IPS-18c (cell line): ENCODE data around the gene ADAMTSL1.

Source experiments
- H3K4me3 ChIP-seq: 2 replicates; pipeline ENCODE4 v1.7.0; 2013; ENCODE audit warnings: low read depth, mild to moderate bottlenecking, low read length, moderate library complexity; ENCODE audit not compliant: insufficient read depth
- H3K9me3 ChIP-seq: one replicate; pipeline ENCODE4 v1.6.1; 2013; ENCODE audit warnings: mild to moderate bottlenecking, low read length, moderate library complexity; ENCODE audit not compliant: control insufficient read depth, insufficient read depth

Gene ADAMTSL1

DNA sequence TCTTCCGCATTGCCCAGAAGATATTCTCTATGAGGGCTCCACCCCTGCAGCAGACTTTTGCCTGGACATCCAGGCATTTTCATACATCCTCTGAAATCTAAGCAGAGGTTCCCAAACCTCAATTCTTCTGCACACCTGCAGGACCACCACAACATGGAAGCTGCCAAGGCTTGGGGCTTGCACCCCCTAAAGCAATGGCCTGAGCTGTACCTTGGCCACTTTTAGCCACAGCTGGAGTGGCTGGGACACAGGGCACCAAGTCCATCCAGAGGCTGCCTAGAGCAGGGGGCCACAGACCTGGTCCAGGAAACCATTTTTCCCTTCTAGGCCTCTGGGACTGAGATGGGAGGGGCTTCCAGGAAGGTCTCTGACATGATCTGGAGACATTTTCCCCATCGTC is 60.7 kb downstream of the ADAMTSL1 start:
- Histone ChIP-seq H3K9me3 (peaks cover 6% of the 10 kb centered on the region), H3K4me3 (no peak overlapping the region)

DNA sequence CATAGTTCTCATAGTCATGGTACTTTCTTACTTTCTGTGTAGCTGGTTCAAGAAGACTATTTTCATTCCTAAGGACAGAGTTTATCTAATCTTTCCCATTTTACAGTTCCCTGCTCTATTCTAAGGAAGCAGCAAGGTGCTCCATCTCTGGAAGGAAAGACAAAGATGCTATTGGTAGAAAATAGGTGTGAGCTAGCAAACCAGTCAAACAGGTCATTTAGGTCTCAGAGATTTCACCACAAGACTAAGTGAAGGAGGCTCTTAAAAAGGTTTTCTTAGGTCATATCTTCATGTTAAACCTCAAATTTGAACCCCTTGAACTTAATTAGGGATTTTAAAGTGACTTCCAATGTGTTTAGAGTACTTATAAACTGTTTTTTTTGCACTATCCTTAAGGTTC is 62.6 kb downstream of the ADAMTSL1 start:
- no peak overlapping the region for H3K4me3 ChIP-seq
- H3K9me3 ChIP-seq: peaks cover 6% of the 10 kb centered on the region

DNA sequence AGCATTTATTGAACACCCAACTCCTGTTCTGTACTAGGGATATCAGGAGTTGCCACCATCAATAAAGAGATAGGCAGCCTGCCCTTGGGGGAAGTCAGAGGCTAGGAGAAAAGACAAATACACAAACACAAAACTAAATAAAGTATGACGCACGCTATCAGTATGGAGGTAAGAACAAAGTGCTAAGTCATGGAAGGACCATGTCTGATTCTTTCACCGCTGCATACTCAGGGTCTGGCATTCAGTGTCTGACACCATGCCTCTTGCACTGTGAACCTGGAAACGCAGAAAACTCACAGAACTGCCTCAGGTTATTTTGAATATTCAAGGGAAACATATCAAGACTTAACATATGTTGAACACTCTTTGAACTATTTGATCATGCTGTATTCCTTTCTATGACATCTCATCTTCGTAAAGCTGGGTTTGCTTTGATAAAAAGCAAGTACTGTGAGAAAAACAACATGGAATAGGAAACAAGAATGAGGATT is 65.3 kb downstream of the ADAMTSL1 start:
- H3K9me3 ChIP-seq: peaks cover 6% of the 10 kb centered on the region
- no peak overlapping the region for H3K4me3 ChIP-seq

DNA sequence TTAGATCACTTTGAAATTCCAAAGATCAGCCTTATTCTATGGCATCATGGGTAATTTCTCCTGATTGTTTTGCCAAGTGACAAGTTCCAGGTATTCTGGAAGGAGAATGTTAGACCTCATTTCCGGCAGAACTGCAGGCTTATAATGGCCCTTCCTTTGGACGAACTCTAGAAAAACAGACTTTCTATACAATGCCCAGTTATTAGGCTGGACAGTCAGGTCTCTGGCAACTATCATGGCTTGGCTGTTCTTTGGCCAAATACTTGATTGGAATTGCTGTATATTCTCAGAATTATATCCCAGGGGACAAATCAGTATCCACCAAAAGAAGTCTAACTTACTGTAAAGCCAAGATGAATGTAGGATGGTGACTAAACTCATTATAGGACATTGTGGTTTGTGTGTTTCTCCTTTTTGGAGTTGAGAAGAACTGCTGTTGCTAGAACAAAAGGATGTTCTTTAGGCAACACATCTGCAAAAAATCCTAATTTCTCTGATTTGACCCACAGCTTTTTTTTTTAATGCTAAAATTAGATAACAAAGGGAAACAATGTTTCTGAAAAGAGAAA is 69.0 kb downstream of the ADAMTSL1 start:
- no peaks in the 10 kb centered on the region for H3K9me3 ChIP-seq
- H3K4me3 ChIP-seq: no peak overlapping the region

DNA sequence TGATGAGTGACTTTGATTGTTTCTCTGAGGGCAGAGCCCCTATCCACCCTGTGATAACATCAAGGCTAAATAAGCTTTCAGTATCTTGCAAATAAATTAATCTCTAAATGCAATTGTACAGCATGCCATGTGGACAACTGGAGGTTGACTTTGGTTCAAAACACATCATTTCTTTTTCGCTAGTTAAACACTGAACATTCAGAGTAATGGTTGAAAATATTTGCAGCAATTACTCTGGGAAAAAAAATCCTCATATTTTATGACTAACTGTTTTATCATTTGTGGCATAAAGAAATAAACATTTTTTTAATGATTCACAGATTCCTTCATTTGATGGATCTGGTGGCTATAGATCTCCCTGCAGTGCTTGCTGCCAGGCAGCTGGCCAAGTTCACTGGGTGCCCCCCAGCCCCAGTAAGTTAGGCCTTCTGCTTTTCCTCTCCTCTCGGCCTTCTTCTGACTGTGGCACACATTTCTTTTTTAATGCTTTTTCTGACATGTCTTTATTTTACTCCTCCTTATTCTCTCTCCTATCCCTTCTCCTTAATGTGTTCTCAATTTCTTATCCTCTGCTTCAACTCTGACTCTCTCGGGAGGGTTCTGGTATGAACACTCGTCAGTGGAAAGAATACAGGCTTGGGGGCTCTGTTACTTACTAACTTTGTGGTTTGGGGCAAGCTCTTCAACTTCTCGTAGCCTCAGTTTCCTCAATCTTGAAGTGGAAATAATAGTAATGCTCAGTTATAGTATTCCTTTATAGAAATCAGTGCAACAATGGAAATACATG is 69.6 kb downstream of the ADAMTSL1 start:
- Histone ChIP-seq H3K4me3 (no peak overlapping the region), H3K9me3 (no peaks in the 10 kb centered on the region)

DNA sequence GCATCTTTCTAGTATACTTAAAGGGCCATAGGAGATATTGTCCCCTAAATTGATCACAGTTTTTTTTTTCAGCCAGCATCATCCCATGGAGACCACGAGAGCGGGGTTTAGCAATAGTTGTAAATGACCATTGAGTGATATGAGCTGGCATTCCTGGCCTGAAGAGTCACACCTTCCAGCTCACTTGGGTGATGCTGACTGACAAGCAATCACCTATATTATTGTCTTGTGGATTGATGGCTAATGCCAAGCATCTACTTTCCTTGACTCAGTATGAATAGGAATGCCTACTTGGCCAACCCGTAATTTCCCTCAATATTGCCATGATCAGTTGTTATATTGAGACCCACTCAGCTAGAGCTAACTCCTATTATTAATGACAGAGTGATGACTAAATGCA is 70.5 kb downstream of the ADAMTSL1 start:
- Histone ChIP-seq H3K4me3 (no peak overlapping the region), H3K9me3 (no peaks in the 10 kb centered on the region)

DNA sequence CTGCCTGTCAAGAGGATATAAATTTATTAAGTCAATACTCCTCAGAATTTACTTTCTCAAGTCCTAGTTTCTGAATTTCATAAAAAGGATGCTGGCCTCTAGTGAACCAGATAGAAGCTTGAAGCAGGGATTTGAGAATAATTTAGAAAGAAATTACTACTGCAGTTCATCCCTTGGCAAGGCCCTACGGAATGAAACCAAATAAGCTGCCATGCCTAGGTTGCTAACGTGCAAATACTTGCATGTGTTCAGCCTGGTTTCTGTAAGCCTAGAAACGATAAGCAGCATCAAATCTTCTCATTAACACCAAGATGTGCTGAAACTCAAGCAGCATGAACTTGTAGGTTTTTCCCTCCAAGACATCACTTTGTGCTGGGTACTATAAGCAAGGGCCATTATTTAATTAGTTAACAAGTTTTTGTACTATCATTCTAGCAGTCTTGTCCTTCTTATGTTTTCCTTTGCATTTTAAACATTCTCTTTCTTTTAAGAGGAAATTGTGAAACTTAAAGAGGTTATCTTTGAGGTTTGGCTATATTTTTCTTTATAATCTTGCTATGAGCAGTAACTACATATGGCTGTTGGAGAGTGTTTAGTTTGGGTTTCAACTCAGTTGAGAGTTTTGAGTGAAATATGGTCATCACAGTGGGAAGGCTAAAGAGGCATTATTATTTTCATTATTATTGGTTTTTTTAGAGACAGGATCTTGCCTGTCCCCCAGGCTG is 71.8 kb downstream of the ADAMTSL1 start:
- Histone ChIP-seq H3K9me3 (no peaks in the 10 kb centered on the region), H3K4me3 (no peak overlapping the region)

DNA sequence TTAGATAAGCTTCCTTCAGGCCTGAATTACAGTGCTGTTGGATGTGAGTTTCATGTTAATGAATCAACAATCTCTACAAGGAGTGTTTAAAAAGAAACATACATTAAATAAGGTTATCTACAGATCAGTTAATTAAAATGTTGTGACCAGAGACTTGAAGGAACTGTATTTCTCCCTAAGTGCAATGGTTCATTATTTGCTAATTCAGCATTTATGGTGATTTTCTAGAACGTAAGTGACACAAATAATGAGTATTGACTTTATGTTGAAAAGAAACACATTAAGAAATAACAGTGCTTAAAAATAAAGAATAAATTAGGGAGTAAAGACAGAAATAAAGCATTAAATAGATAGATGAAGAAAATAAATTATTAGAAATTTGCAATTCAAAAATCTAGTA is 74.5 kb downstream of the ADAMTSL1 start:
- no peak overlapping the region for H3K4me3 ChIP-seq
- H3K9me3 ChIP-seq: no peaks in the 10 kb centered on the region

DNA sequence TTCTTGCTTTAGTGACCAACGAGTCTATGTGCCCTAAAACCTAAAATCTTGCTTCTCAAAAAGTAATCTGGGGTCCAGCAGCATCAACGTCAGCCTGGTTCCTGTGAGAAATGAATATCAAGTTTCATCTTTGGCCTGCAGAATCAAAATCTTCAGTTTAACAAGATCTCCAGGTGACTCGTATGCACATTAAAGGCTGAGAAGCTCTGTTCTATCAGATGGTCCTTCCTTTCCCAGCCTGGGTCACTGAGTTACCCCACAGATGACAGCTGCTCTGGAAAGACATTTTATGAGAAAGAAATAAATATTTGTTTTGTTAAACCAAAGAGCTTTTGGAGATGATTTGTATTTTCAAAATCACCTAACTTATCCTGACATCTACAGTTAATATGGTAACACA is 75.8 kb downstream of the ADAMTSL1 start:
- H3K4me3 ChIP-seq: no peak overlapping the region
- H3K9me3 ChIP-seq: no peaks in the 10 kb centered on the region

DNA sequence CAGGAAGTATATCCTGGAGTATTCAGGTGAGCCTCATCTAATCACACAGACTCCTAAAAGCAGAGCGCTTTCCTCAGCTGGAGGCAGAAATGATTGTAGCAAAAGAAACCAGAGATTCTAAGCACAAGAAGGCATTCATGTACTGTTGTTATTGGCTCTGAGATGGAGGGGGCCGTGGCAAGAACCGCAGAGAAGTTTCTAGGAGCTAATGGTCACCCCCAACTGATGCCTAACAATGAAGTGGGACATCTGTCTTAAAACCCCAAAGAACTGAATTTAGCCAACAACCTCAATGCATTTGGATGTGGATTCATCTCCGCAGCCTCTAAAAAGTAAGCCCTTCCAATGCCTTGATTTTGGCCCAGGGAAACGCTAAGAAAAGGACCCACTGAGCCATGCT is 76.3 kb downstream of the ADAMTSL1 start:
- Histone ChIP-seq H3K9me3 (no peaks in the 10 kb centered on the region), H3K4me3 (no peak overlapping the region)

DNA sequence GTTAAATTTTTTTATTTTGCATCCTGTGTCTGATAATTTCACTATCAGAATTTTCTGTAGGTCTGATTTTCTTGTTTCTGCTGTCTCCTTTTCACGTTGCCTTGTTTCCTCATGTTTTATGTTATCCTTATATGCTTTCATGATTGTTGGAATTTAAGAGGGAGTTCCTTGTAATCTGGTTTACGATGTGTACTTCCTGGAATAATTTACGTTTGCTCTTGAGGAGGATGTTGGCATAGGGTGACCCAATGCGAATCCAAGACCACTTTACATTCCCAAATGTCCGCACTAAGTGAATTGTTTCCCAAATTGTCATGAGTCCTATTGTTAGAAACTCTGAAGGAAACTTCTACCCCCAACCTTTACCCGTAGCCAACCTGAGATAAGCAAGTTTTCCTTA is 80.3 kb downstream of the ADAMTSL1 start:
- no peak overlapping the region for H3K4me3 ChIP-seq

DNA sequence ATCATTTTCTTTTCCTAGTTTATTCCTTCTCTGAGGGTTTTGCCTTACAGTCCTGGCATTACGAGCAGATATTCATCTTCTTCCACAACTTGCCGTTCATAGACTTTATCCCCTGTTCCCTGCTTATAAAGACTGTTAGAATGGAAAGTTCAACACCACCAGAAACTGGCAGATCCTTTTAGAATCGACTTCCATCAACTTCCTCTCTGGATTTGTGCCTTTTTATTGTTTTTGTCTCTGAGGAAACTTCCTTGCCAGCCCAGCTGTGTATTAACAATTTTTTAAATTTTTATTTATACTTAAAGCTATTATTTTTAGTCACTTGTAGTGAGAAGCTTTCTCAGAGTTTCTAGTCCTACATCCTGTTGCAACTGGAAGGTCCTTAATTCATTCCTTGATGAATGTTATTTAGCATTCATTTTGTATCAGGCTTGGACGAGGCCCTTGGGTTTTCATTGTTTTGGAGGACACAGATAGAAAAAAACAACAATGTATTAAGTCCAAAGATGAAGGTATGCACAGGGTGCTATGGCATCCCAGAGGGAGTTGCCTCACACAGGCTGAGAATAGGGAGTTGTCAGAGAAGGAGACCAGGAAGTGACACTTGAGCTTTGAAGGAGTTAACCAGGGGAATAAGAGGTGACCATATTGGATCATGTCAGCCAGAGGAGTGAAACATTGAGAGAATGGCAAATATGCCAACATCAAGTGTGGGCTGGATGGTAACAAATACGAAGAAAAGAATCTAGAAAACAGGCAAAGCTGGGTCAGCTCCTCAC is 81.3 kb downstream of the ADAMTSL1 start:
- H3K9me3 ChIP-seq: no peaks in the 10 kb centered on the region
- H3K4me3 ChIP-seq: no peak overlapping the region

More for the DNA sequence above, 80.3 kb downstream of the ADAMTSL1 start:
- no peaks in the 10 kb centered on the region for H3K9me3 ChIP-seq

DNA sequence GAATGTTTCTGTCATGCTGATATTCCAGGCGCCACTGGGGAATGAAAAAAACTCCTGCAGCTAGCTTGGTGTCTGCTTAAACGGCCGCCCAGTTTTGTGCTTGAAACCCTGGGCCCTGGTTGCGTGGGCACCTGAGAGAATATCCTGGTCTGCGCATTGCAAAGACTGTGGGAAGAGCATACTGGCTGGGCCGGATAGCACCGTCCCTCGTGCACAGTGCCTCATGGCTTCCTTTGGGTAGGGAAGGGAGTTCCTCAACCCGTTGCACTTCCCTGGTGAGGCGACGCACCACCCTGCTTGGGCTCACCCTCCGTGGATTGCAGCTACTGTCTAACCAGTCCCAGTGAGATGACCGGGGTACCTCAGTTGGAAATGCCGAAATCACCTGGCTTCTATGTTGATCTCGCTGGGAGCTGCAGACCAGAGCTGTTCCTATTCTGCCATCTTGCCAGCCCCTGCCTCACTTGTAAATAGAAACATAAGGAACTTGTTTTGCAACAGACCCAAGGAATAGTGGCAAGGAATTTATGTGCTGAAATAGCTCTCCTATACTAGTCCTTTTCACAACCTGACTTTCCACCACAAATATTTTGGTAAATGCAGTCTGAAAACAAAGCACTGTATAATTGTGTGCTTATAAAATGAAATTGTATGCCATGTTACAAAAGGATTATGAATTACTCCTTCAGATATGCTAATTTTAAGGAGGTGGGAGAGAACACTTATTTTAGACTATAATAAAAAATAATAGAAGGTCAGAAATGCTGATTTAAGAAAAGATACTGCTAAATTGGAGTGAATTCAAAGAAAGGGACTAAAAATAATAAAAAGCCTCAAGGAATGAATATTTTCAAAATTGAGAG is 90.3 kb downstream of the ADAMTSL1 start:
- Histone ChIP-seq H3K9me3 (no peaks in the 10 kb centered on the region), H3K4me3 (no peak overlapping the region)

DNA sequence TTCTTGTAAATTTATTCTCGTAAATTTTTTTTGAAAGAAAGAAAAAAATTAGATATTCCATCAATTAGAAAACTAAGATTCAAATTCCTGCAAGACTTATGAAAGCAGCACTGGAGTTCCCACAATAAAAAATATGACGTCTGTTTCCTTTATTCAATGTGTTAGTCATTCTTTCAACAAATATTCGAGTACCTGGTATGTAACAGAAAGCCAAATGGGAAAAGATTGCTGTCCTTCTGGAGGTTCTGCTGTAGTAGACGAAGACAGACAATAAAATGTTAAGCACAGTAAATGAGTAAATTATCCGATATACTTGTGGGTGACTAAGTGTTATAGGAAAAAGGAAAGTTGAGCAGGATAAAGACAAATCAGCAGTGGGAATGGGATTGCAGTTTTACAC is 92.2 kb downstream of the ADAMTSL1 start:
- Histone ChIP-seq H3K9me3 (no peaks in the 10 kb centered on the region), H3K4me3 (no peak overlapping the region)

DNA sequence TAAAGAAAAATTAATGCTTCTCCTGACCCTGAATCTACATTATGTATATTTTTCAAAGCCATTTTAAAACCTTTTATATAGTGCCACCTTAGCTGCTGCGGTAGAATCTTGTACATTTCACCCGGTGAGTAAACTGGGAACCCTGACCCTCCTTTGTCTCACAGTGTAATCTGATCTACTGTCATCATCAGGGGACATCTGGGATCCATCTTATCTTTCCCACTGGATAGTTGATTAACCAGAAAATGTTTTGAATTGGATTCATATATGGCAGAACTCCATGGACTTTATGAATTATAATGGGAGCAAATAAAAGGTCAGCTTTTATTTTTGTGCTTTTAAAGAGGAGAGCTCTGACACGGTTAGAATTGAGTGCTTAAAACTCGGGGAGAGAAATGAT is 95.0 kb downstream of the ADAMTSL1 start:
- no peaks in the 10 kb centered on the region for H3K9me3 ChIP-seq
- no peak overlapping the region for H3K4me3 ChIP-seq

DNA sequence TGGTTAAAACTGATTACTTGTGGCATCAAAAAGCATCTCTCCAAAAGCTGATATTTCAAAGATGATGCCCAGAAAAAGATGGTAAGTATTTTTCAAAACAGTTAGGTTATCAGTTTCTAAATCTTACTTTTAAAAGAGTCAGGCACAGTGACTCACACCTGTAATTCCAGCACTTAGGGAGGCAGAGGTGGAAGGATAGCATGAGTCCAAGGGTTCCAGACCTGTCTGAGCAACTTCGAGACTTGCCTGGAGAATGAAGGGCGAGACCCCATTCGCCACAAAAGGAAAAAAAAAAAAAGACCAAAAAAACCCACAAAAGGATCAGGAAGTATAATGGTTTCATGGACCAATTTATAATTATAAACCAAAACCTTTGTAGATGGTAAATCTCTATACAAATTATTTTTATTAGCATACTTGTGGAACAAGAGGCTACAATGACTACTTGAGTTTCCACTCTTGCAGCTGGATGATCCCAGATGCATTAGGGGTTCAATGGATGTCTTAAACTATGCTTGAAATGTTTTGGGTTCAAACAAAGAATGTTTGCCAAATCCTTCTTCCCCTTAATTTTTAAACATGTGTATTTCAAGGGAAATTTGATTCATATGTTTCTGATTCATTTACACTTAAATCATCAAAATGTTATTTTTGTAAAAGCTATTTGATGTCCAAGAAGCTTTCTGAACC is 96.1 kb downstream of the ADAMTSL1 start:
- H3K9me3 ChIP-seq: no peaks in the 10 kb centered on the region
- H3K4me3 ChIP-seq: no peak overlapping the region
